Keratinocyte (primary cell): ENCODE data around the gene ZFYVE9. TPM values are rescaled to one million over a fixed set of nuclear protein-coding genes. Genes with fewer than 3 reads are reported as not detected.

Source experiments
- DNase-seq: peaks from one replicate; pipeline ENCODE4 v3.0.0-alpha.2; 2011; ENCODE audit warnings: low read depth, missing footprints, low spot score
- FAIRE-seq: peaks from 2 replicates; lab custom pipeline; 2011; peaks lifted over from hg19 to GRCh38; lab: Jason Lieb, UNC
- H2AFZ ChIP-seq: 2 replicates; pipeline ENCODE4 v1.6.0; 2012; ENCODE audit warnings: low read length, control low read depth, inconsistent platforms; ENCODE audit not compliant: control insufficient read depth
- H3K27ac ChIP-seq: 2 replicates; pipeline ENCODE4 v1.5.1; 2011; ENCODE audit warnings: low read length; ENCODE audit not compliant: control insufficient read depth, insufficient read depth
- H3K27me3 ChIP-seq: 3 replicates; pipeline ENCODE4 v1.6.0; 2011; ENCODE audit warnings: low read length; ENCODE audit not compliant: control insufficient read depth, insufficient read depth; ENCODE audit errors: extremely low read depth
- H3K36me3 ChIP-seq, 2 experiments: 2 replicates in 1 of 2; 3 replicates in 1 of 2; pipeline ENCODE4 v1.5.1; 2011; ENCODE audit warnings: low read length in 2 of 2, mild to moderate bottlenecking in 1 of 2; ENCODE audit not compliant: control insufficient read depth in 2 of 2, insufficient read depth in 2 of 2; ENCODE audit errors: extremely low read depth in 1 of 2
- H3K4me1 ChIP-seq: 3 replicates; pipeline ENCODE4 v1.5.1; 2011; ENCODE audit warnings: low read length; ENCODE audit not compliant: control insufficient read depth, insufficient read depth; ENCODE audit errors: extremely low read depth
- H3K4me2 ChIP-seq: 3 replicates; pipeline ENCODE4 v1.6.0; 2011; ENCODE audit warnings: low read depth, low read length; ENCODE audit not compliant: control insufficient read depth, insufficient read depth; ENCODE audit errors: extremely low read depth
- H3K4me3 ChIP-seq, 3 experiments: fragments of 200-600 bp in 1 of 3; sonication (generic) in 1 of 3; 2 replicates in 2 of 3; 3 replicates in 1 of 3; pipeline ENCODE4 v1.5.1; 2011 to 2016; ENCODE audit warnings: low read length in 3 of 3, mild to moderate bottlenecking in 3 of 3, control low read depth in 2 of 3, inconsistent platforms in 1 of 3, low read depth in 1 of 3, mixed read lengths in 1 of 3, mixed run types in 1 of 3, moderate library complexity in 1 of 3; ENCODE audit not compliant: control insufficient read depth in 2 of 3, insufficient read depth in 2 of 3; ENCODE audit errors: extremely low read depth in 1 of 3
- H3K79me2 ChIP-seq: 2 replicates; pipeline ENCODE4 v1.6.0; 2012; ENCODE audit warnings: low read length; ENCODE audit not compliant: control insufficient read depth, insufficient read depth
- H3K9ac ChIP-seq: 3 replicates; pipeline ENCODE4 v1.6.0; 2011; ENCODE audit warnings: low read length; ENCODE audit not compliant: control insufficient read depth, insufficient read depth; ENCODE audit errors: extremely low read depth
- H3K9me1 ChIP-seq: 3 replicates; pipeline ENCODE4 v1.6.0; 2011; ENCODE audit warnings: low read length; ENCODE audit not compliant: control insufficient read depth, insufficient read depth; ENCODE audit errors: extremely low read depth
- H3K9me3 ChIP-seq: 2 replicates; pipeline ENCODE4 v1.5.1; 2012; ENCODE audit warnings: low read depth, low read length; ENCODE audit not compliant: control insufficient read depth
- H4K20me1 ChIP-seq: 3 replicates; pipeline ENCODE4 v1.6.0; 2011; ENCODE audit warnings: low read length; ENCODE audit not compliant: control insufficient read depth, insufficient read depth; ENCODE audit errors: extremely low read depth
- CTCF ChIP-seq, 3 experiments: IDR thresholded peaks in 1 of 3; conservative IDR thresholded peaks in 1 of 3; optimal IDR thresholded peaks in 1 of 3; 2 replicates in 2 of 3; 3 replicates in 1 of 3; pipeline versions ENCODE3 to v1.5.1; 2011; ENCODE audit warnings: low read length in 3 of 3, mild to moderate bottlenecking in 3 of 3, moderate library complexity in 2 of 3, control low read depth in 1 of 3, inconsistent platforms in 1 of 3; ENCODE audit not compliant: insufficient read depth in 2 of 3; ENCODE audit errors: extremely low read depth in 1 of 3
- EZH2 ChIP-seq: IDR thresholded peaks from one replicate; pipeline ENCODE4 v1.6.1; 2012; ENCODE audit warnings: inconsistent platforms, mild to moderate bottlenecking, low read length, moderate library complexity
- dilution Hi-C: fragments of 300-500 bp; cut with MboI; formaldehyde crosslinking; loops from one replicate; pipeline ENCODE4 v1.7.0; 2020; ENCODE audit warnings: low sequenced_read_pairs; ENCODE audit not compliant: extremely low pct_ligation_motif_present
- polyA plus RNA-seq, 5 experiments: library from polyadenylated mRNA; depleted of rRNA in 3 of 5; stranded (reverse) in 3 of 5; stranded (forward) in 1 of 5; unstranded in 1 of 5; fragments of >200 nt; gene quantifications; 1 replicate in 1 of 5; 2 replicates in 3 of 5; 3 replicates in 1 of 5; pipeline versions ENCODE4 v1.2.1 to v1.2.3, GENCODE V29; 2011 to 2012; ENCODE audit warnings: missing spikeins in 2 of 5, low read depth in 1 of 5, low replicate concordance in 1 of 5

ZFYVE9 gene
- polyA plus RNA-seq, 1 donor (not counting 4 experiments of a cell fraction or from before 2014, with no cell fraction given), result 27.7 TPM

DNA sequence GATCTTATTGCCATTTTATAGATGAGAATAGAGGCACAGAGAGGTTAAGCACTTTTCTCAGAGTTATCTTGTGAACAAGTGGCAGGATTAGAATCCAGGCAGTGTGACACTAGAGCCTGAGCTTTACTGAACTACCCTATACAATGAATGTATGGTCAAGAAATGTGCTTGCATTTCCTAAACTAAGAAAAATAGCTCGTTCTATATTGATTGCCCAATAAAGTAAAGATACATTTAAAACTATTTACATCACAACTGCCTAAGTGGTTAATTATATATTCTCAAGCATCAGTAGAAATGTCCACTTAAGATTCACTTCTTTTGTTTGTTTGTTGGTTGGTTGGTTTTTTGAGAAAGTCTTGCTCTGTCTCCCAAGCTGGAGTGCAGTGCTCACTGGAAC lies 91.6 kb downstream of the ZFYVE9 start:
- Histone ChIP-seq H3K27me3 (no peaks in the 10 kb centered on the region), H3K9me3 (no peaks in the 10 kb centered on the region), H3K9me1 (no peaks in the 10 kb centered on the region), H2AFZ (no peak overlapping the region), H3K36me3 (peaks cover 0 to 3% of the 10 kb centered on the region in 2 experiments), H3K79me2 (peaks cover 2% of the 10 kb centered on the region), H3K27ac (no peak overlapping the region), H3K4me2 (no peak overlapping the region), H4K20me1 (no peaks in the 10 kb centered on the region), H3K4me1 (peaks cover 14% of the 10 kb centered on the region), H3K4me3 (no peak overlapping the region), H3K9ac (no peak overlapping the region)
- dilution Hi-C loops, result no loop called here
- FAIRE-seq (no peak), DNase-seq (no peak)
- TF ChIP-seq EZH2 (no peak), CTCF (optimal IDR thresholded peaks at IDR 0.05 in 1 of 3, IDR thresholded peaks at IDR 0.05 in 1 of 3, conservative IDR thresholded peaks at IDR 0.05 in 1 of 3; ENCODE audit: extremely low read depth in 1 of 3, insufficient read depth in 2 of 3, low read length in 3 of 3) (no peak)

GRCh38 chr1:52234014-52234413 lies 92.1 kb downstream of the ZFYVE9 start:
- Histone ChIP-seq H3K9ac (no peak overlapping the region), H2AFZ (no peak overlapping the region), H3K4me1 (peaks cover 19% of the 10 kb centered on the region), H3K79me2 (peaks cover 2% of the 10 kb centered on the region), H3K4me3 (no peak overlapping the region), H3K27me3 (no peaks in the 10 kb centered on the region), H3K9me3 (no peaks in the 10 kb centered on the region), H3K4me2 (no peak overlapping the region), H3K9me1 (no peaks in the 10 kb centered on the region), H3K36me3 (peaks cover 0 to 3% of the 10 kb centered on the region in 2 experiments), H3K27ac (no peak overlapping the region), H4K20me1 (no peaks in the 10 kb centered on the region)
- DNase-seq, result no peak
- dilution Hi-C loops, result no loop called here
- FAIRE-seq, result no peak
- TF ChIP-seq EZH2 (no peak), CTCF (optimal IDR thresholded peaks at IDR 0.05 in 1 of 3, IDR thresholded peaks at IDR 0.05 in 1 of 3, conservative IDR thresholded peaks at IDR 0.05 in 1 of 3; ENCODE audit: extremely low read depth in 1 of 3, insufficient read depth in 2 of 3, low read length in 3 of 3) (no peak)
